ENCODE data around the gene CCT7. TPM values are rescaled to one million over a fixed set of nuclear protein-coding genes. Genes with fewer than 3 reads are reported as not detected.
A peak's percentile ranks its signal among the peaks of the same experiment; 100 is the strongest.

The CCT7 gene
- total RNA-seq: 100 to 1,000 TPM in 2 of 3 donors, 10 to 100 TPM in 1; 82.3 to 114 (median 112) TPM
- 165 TPM for total RNA-seq (2013)

- no peaks in the 10 kb centered on the region for H3K9me3 Mint-ChIP-seq
- ATAC-seq: peak; percentile 67 to 85 (median 74)
- peaks cover 17% of the 10 kb centered on the region for H3K4me1 ChIP-seq (ENCODE audit: control insufficient read depth, insufficient read depth, low read length)
- peak; percentile 80 to 94 for DNase-seq
- H3K27me3 Mint-ChIP-seq (ENCODE audit: low read depth in 2 of 2): no peaks in the 10 kb centered on the region
- H3K36me3 ChIP-seq (ENCODE audit: control insufficient read depth, insufficient read depth, low read length): peaks cover 3% of the 10 kb centered on the region
- H3K27ac ChIP-seq (ENCODE audit: low read length): peak within 1 kb of the TSS; percentile 83
- H3K4me3 Mint-ChIP-seq: peak within 1 kb of the TSS; percentile 96
- no peaks in the 10 kb centered on the region for H3K36me3 Mint-ChIP-seq
- peaks cover 39 to 47% of the 10 kb centered on the region in 2 donors for H3K4me1 Mint-ChIP-seq
- no peak for TF ChIP-seq CTCF (IDR thresholded peaks at IDR 0.05)
- H3K4me3 ChIP-seq (ENCODE audit: low read length): peak within 1 kb of the TSS; percentile 97
- no peaks in the 10 kb centered on the region for H3K27me3 ChIP-seq (ENCODE audit: control insufficient read depth, insufficient read depth, low read length)
- intact Hi-C loops (cut with micrococcal nuclease): loop anchor here (1.0 to 10.0 kb wide), 5 partner anchors 20 to 1221 kb away; partner anchors contain the start of genes ALMS1, EGR4, INO80B and SFXN5
- no peaks in the 10 kb centered on the region for H3K9me3 ChIP-seq (ENCODE audit: control insufficient read depth, insufficient read depth, low read length)
- H3K27ac Mint-ChIP-seq: peak within 1 kb of the TSS; percentile 94 to 96
- under 1% methylated on average over 68 of the region's 69 CpGs for WGBS (ENCODE audit: insufficient coverage)
Observed at GRCh38 chr2:73233932-73234832, at the start of gene CCT7. CCT7 (plus strand) TSS chr2:73234308; CDS start chr2:73234379, 71 bp downstream.

GRCh38 chr2:73185965-73186364, 48.1 kb upstream of the CCT7 start:
- intact Hi-C loops (cut with micrococcal nuclease): no loop called here
- ATAC-seq: no peak

GRCh38 chr2:73187549-73187948, 46.6 kb upstream of the CCT7 start:
- no peak for DNase-seq
- no peaks in the 10 kb centered on the region for H3K27me3 ChIP-seq (ENCODE audit: control insufficient read depth, insufficient read depth, low read length)
- TF ChIP-seq CTCF (IDR thresholded peaks at IDR 0.05): no peak
- H3K9me3 Mint-ChIP-seq: no peaks in the 10 kb centered on the region
- H3K36me3 Mint-ChIP-seq: no peaks in the 10 kb centered on the region
- no peaks in the 10 kb centered on the region for H3K4me1 ChIP-seq (ENCODE audit: control insufficient read depth, insufficient read depth, low read length)
- no peaks in the 10 kb centered on the region for H3K9me3 ChIP-seq (ENCODE audit: control insufficient read depth, insufficient read depth, low read length)
- no peaks in the 10 kb centered on the region for H3K4me1 Mint-ChIP-seq
- no peak overlapping the region for H3K27ac Mint-ChIP-seq
- H3K36me3 ChIP-seq (ENCODE audit: control insufficient read depth, insufficient read depth, low read length): no peaks in the 10 kb centered on the region
- intact Hi-C loops (cut with micrococcal nuclease): no loop called here
- no peak overlapping the region for H3K4me3 Mint-ChIP-seq
- 0% methylated on average over 1 of the region's 2 CpGs for WGBS (ENCODE audit: insufficient coverage)
- peaks cover 3 to 27% of the 10 kb centered on the region in 2 donors for H3K27me3 Mint-ChIP-seq (ENCODE audit: low read depth in 2 of 2)
- no peak for ATAC-seq
- H3K4me3 ChIP-seq (ENCODE audit: low read length): no peak overlapping the region
- no peak overlapping the region for H3K27ac ChIP-seq (ENCODE audit: low read length)

More at GRCh38 chr2:73185965-73186364, 48.1 kb upstream of the CCT7 start:
- Histone ChIP-seq H3K4me3 (ENCODE audit: low read length) (no peak overlapping the region), H3K27me3 (ENCODE audit: control insufficient read depth, insufficient read depth, low read length) (no peaks in the 10 kb centered on the region), H3K9me3 (ENCODE audit: control insufficient read depth, insufficient read depth, low read length) (no peaks in the 10 kb centered on the region), H3K36me3 (ENCODE audit: control insufficient read depth, insufficient read depth, low read length) (no peaks in the 10 kb centered on the region), H3K4me1 (ENCODE audit: control insufficient read depth, insufficient read depth, low read length) (no peaks in the 10 kb centered on the region), H3K27ac (ENCODE audit: low read length) (no peak overlapping the region)
- TF ChIP-seq CTCF (IDR thresholded peaks at IDR 0.05): no peak
- no peak overlapping the region for H3K4me3 Mint-ChIP-seq
- DNase-seq: no peak
- WGBS (ENCODE audit: insufficient coverage): 84% methylated on average over 2 of the region's 2 CpGs
- no peaks in the 10 kb centered on the region for H3K4me1 Mint-ChIP-seq
- no peaks in the 10 kb centered on the region for H3K9me3 Mint-ChIP-seq
- peaks cover 14 to 20% of the 10 kb centered on the region in 2 donors for H3K27me3 Mint-ChIP-seq (ENCODE audit: low read depth in 2 of 2)
- no peaks in the 10 kb centered on the region for H3K36me3 Mint-ChIP-seq
- H3K27ac Mint-ChIP-seq: no peak overlapping the region

All from natural killer cell (primary cell).